SU-DHL-6 (cell line): Measurements from ENCODE around the gene RHBDF2.

ENCODE experiments used
- CTCF ChIP-seq: fragments of 200-600 bp; sonication (generic); IDR thresholded peaks from one replicate; pipeline ENCODE4 v1.5.1; 2017; ENCODE audit warnings: antibody characterized with exemption, mild to moderate bottlenecking, low read length, moderate library complexity; ENCODE audit not compliant: insufficient read depth, poor library complexity, severe bottlenecking
- EZH2phosphoT487 ChIP-seq: fragments of 200-600 bp; sonication (generic), shearing (Covaris generic); conservative IDR thresholded peaks from 2 replicates; pipeline ENCODE4 v1.6.1; 2018; ENCODE audit warnings: mild to moderate bottlenecking, antibody characterized with exemption, low read length, moderate library complexity, mixed read lengths

- TF ChIP-seq CTCF (no peak), EZH2phosphoT487 (no peak)
Observed at GRCh38 chr17:76474238-76474637, 27.0 kb downstream of the RHBDF2 start.
